GM12891 (cell line): ENCODE data around the gene EXOC7.

Experiments
- POLR2A ChIP-seq: IDR thresholded peaks from 2 replicates; pipeline ENCODE4 v1.6.1; 2011; ENCODE audit warnings: low read depth, low read length, control low read depth
- POLR2AphosphoS5 ChIP-seq: IDR thresholded peaks from 2 replicates; pipeline ENCODE4 v1.6.1; 2011; ENCODE audit warnings: low read depth, low read length, control low read depth
- POU2F2 ChIP-seq: IDR thresholded peaks from 2 replicates; pipeline ENCODE4 v1.6.1; 2011; ENCODE audit warnings: low read depth, mild to moderate bottlenecking, control low read depth, low read length, moderate library complexity
- TAF1 ChIP-seq: IDR thresholded peaks from 2 replicates; pipeline ENCODE4 v1.6.1; 2011; ENCODE audit warnings: low read depth, low read length, control low read depth

GRCh38 chr17:76032780-76033108 is 70.8 kb downstream of the EXOC7 start:
- TF ChIP-seq POLR2A (no peak), POU2F2 (no peak), POLR2AphosphoS5 (no peak), TAF1 (no peak)
